ENCODE data around the gene ROBO4. TPM values are rescaled to one million over a fixed set of nuclear protein-coding genes. Genes with fewer than 3 reads are reported as not detected.

ROBO4 gene
- total and polyA plus RNA-seq, 2 of the 13 experiments (the other 11 are each of a cell fraction or from before 2014, with no cell fraction given) = 0.07 to 1.1 TPM

GRCh38 chr11:124882339-124883071 lies 15.2 kb downstream of the ROBO4 start (continued):
- no peak for TF ChIP-seq NR3C1 (CRISPR knock-in tag; IDR thresholded peaks at IDR 0.05)
- TF ChIP-seq, protein P1, sequence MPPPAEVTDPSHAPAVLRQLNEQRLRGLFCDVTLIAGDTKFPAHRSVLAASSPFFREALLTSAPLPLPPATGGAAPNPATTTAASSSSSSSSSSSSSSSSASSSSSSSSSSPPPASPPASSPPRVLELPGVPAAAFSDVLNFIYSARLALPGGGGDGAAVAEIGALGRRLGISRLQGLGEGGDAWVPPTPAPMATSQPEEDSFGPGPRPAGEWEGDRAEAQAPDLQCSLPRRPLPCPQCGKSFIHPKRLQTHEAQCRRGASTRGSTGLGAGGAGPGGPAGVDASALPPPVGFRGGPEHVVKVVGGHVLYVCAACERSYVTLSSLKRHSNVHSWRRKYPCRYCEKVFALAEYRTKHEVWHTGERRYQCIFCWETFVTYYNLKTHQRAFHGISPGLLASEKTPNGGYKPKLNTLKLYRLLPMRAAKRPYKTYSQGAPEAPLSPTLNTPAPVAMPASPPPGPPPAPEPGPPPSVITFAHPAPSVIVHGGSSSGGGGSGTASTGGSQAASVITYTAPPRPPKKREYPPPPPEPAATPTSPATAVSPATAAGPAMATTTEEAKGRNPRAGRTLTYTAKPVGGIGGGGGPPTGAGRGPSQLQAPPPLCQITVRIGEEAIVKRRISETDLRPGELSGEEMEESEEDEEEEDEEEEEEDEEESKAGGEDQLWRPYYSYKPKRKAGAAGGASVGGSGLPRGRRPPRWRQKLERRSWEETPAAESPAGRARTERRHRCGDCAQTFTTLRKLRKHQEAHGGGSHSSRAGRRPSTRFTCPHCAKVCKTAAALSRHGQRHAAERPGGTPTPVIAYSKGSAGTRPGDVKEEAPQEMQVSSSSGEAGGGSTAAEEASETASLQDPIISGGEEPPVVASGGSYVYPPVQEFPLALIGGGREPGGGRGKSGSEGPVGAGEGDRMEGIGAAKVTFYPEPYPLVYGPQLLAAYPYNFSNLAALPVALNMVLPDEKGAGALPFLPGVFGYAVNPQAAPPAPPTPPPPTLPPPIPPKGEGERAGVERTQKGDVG (CRISPR knock-in tag; IDR thresholded peaks at IDR 0.05; ENCODE audit: borderline replicate concordance) = peak; percentile 64; the same call in 1 of the 2 replicates
- no peak for TF ChIP-seq ZFP36 (IDR thresholded peaks at IDR 0.05; ENCODE audit: borderline replicate concordance, low read depth, low read length, partially characterized antibody)
- TF ChIP-seq AKAP8 (CRISPR knock-in tag; IDR thresholded peaks at IDR 0.05) = no peak; the same call in 1 of the 2 replicates
- TF ChIP-seq RCOR2 (CRISPR knock-in tag; IDR thresholded peaks at IDR 0.05) = peak; percentile 34; the same call in 1 of the 2 replicates
- TF ChIP-seq, protein P2, sequence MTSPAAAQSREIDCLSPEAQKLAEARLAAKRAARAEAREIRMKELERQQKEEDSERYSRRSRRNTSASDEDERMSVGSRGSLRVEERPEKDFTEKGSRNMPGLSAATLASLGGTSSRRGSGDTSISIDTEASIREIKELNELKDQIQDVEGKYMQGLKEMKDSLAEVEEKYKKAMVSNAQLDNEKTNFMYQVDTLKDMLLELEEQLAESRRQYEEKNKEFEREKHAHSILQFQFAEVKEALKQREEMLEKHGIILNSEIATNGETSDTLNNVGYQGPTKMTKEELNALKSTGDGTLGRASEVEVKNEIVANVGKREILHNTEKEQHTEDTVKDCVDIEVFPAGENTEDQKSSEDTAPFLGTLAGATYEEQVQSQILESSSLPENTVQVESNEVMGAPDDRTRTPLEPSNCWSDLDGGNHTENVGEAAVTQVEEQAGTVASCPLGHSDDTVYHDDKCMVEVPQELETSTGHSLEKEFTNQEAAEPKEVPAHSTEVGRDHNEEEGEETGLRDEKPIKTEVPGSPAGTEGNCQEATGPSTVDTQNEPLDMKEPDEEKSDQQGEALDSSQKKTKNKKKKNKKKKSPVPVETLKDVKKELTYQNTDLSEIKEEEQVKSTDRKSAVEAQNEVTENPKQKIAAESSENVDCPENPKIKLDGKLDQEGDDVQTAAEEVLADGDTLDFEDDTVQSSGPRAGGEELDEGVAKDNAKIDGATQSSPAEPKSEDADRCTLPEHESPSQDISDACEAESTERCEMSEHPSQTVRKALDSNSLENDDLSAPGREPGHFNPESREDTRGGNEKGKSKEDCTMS (CRISPR knock-in tag; conservative IDR thresholded peaks at IDR 0.05) = no peak
- peak; percentile 91 for TF ChIP-seq PHF21A (CRISPR knock-in tag; IDR thresholded peaks at IDR 0.05)
- 0 out of 2 replicates have a peak, but pooled peaks have one; percentile 59 for TF ChIP-seq ZNF761 (CRISPR knock-in tag; conservative IDR thresholded peaks at IDR 0.05)
- no peak; the same call in 1 of the 2 replicates for TF ChIP-seq ZNF792 (CRISPR knock-in tag; IDR thresholded peaks at IDR 0.05)
- TF ChIP-seq ZNF609 (CRISPR knock-in tag; IDR thresholded peaks at IDR 0.05; ENCODE audit: borderline replicate concordance) = peak; percentile 86
- TF ChIP-seq MLXIP (CRISPR knock-in tag; IDR thresholded peaks at IDR 0.05; ENCODE audit: borderline replicate concordance) = no peak
- TF ChIP-seq, protein P3, sequence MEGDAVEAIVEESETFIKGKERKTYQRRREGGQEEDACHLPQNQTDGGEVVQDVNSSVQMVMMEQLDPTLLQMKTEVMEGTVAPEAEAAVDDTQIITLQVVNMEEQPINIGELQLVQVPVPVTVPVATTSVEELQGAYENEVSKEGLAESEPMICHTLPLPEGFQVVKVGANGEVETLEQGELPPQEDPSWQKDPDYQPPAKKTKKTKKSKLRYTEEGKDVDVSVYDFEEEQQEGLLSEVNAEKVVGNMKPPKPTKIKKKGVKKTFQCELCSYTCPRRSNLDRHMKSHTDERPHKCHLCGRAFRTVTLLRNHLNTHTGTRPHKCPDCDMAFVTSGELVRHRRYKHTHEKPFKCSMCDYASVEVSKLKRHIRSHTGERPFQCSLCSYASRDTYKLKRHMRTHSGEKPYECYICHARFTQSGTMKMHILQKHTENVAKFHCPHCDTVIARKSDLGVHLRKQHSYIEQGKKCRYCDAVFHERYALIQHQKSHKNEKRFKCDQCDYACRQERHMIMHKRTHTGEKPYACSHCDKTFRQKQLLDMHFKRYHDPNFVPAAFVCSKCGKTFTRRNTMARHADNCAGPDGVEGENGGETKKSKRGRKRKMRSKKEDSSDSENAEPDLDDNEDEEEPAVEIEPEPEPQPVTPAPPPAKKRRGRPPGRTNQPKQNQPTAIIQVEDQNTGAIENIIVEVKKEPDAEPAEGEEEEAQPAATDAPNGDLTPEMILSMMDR (CRISPR knock-in tag; IDR thresholded peaks at IDR 0.05) = peak; percentile 7; the same call in 1 of the 2 replicates

Data from HepG2 (cell line).